IMR-90 (cell line): ENCODE measurements around the gene GLUD1. TPM values are rescaled to one million over a fixed set of nuclear protein-coding genes. Genes with fewer than 3 reads are reported as not detected.
A peak's percentile ranks its signal among the peaks of the same experiment; 100 is the strongest.

ENCODE experiments used
- ATAC-seq: fragments of 200-7000 bp; cut with Tn5 transposase; 2 replicates; pipeline ENCODE4 v1.9.1; 2020; ENCODE audit warnings: low read depth, mild to moderate bottlenecking, moderate library complexity
- BruUV-seq: library from RNA; stranded (reverse); fragments of 400-500 nt; replicated peaks from 2 replicates; lab custom pipeline; 2021; lab: Mats Ljungman, UMichigan
- CTCF ChIA-PET: fragments of 300-600 bp; formaldehyde crosslinking; extraction: SDS; loops from one replicate; lab custom pipeline; 2021; ENCODE audit warnings: antibody characterized with exemption; lab: Yijun Ruan, JAX
- POLR2A ChIA-PET: fragments of 300-600 bp; sonication (Branson Sonifier 250); formaldehyde crosslinking; loops from one replicate; lab custom pipeline; 2022; ENCODE audit warnings: antibody characterized with exemption; ENCODE audit not compliant: unreplicated experiment; lab: Charles Lee
- DNase-seq: peaks from one replicate; pipeline ENCODE4 v3.0.0; 2013
- H2AFZ ChIP-seq: replicated peaks from 2 replicates; pipeline ENCODE3; 2013; ENCODE audit warnings: low read length, mild to moderate bottlenecking; ENCODE audit not compliant: poor library complexity
- H2AK5ac ChIP-seq: 2 replicates; pipeline ENCODE4 v1.6.1; 2013; ENCODE audit warnings: low read depth, low read length, inconsistent platforms
- H2AK9ac ChIP-seq: replicated peaks from 2 replicates; pipeline ENCODE3; 2013; ENCODE audit warnings: mild to moderate bottlenecking, low read depth, low read length, moderate library complexity; ENCODE audit not compliant: poor library complexity
- H2BK120ac ChIP-seq: 2 replicates; pipeline ENCODE4 v1.6.1; 2013; ENCODE audit warnings: low read depth, low read length, inconsistent platforms
- H2BK15ac ChIP-seq: 3 replicates; pipeline ENCODE4 v1.6.1; 2013; ENCODE audit warnings: low read depth, low read length, inconsistent platforms
- H2BK20ac ChIP-seq: 2 replicates; pipeline ENCODE4 v1.6.1; 2013; ENCODE audit warnings: low read depth, mild to moderate bottlenecking, inconsistent platforms, low read length, moderate library complexity
- H2BK5ac ChIP-seq: 2 replicates; pipeline ENCODE4 v1.6.1; 2013; ENCODE audit warnings: mild to moderate bottlenecking, low read depth, low read length, inconsistent platforms; ENCODE audit not compliant: poor library complexity, severe bottlenecking
- H3K14ac ChIP-seq: replicated peaks from 2 replicates; pipeline ENCODE4 v1.6.1; 2013; ENCODE audit warnings: low read depth, low read length, inconsistent platforms
- H3K18ac ChIP-seq: 2 replicates; pipeline ENCODE4 v1.6.1; 2013; ENCODE audit warnings: low read depth, low read length, control low read depth
- H3K23ac ChIP-seq: 2 replicates; pipeline ENCODE4 v1.6.1; 2013; ENCODE audit warnings: low read depth, low read length, inconsistent platforms
- H3K27ac ChIP-seq: 2 replicates; pipeline ENCODE4 v1.5.1; 2013; ENCODE audit warnings: mild to moderate bottlenecking, control low read depth, low read length; ENCODE audit not compliant: insufficient read depth
- H3K27me3 ChIP-seq: 2 replicates; pipeline ENCODE4 v1.6.1; 2013; ENCODE audit warnings: low read length; ENCODE audit not compliant: control insufficient read depth, insufficient read depth
- H3K36me3 ChIP-seq: 2 replicates; pipeline ENCODE4 v1.6.1; 2013; ENCODE audit warnings: low read length, mixed read lengths; ENCODE audit not compliant: control insufficient read depth, insufficient read depth
- H3K4ac ChIP-seq: 2 replicates; pipeline ENCODE4 v1.6.1; 2013; ENCODE audit warnings: low read depth, low read length, inconsistent platforms
- H3K4me1 ChIP-seq: 2 replicates; pipeline ENCODE4 v1.6.1; 2013; ENCODE audit warnings: low read length, mixed read lengths; ENCODE audit not compliant: control insufficient read depth, insufficient read depth
- H3K4me2 ChIP-seq: 2 replicates; pipeline ENCODE4 v1.6.1; 2013; ENCODE audit warnings: low read depth, mild to moderate bottlenecking, control low read depth, low read length, moderate library complexity
- H3K4me3 ChIP-seq: 2 replicates; pipeline ENCODE4 v1.5.1; 2013; ENCODE audit warnings: low read depth, mild to moderate bottlenecking, control low read depth, low read length, moderate library complexity; ENCODE audit not compliant: insufficient read depth
- H3K56ac ChIP-seq: 2 replicates; pipeline ENCODE4 v1.6.1; 2013; ENCODE audit warnings: low read length, inconsistent platforms; ENCODE audit not compliant: insufficient read depth; ENCODE audit errors: extremely low read depth
- H3K79me1 ChIP-seq, 2 experiments: 2 replicates each; pipeline ENCODE4 v1.6.1; 2013; ENCODE audit warnings: low read length in 2 of 2, inconsistent platforms in 1 of 2, low read depth in 1 of 2
- H3K9ac ChIP-seq: 2 replicates; pipeline ENCODE4 v1.6.1; 2013; ENCODE audit warnings: low read depth, low read length, control low read depth
- H3K9me1 ChIP-seq: 2 replicates; pipeline ENCODE4 v1.6.1; 2013; ENCODE audit warnings: low read length, inconsistent platforms; ENCODE audit not compliant: insufficient read depth
- H3K9me3 ChIP-seq: 2 replicates; pipeline ENCODE4 v1.6.1; 2013; ENCODE audit warnings: low read length; ENCODE audit not compliant: control insufficient read depth, insufficient read depth
- H4K20me1 ChIP-seq: 2 replicates; pipeline ENCODE4 v1.6.1; 2013; ENCODE audit warnings: low read length, inconsistent platforms; ENCODE audit not compliant: insufficient read depth
- H4K5ac ChIP-seq: 2 replicates; pipeline ENCODE4 v1.6.1; 2013; ENCODE audit warnings: mild to moderate bottlenecking, low read depth, low read length, control low read depth
- H4K8ac ChIP-seq, 2 experiments: 2 replicates each; pipeline ENCODE4 v1.6.1; 2013; ENCODE audit warnings: low read depth in 2 of 2, low read length in 2 of 2, control low read depth in 1 of 2, inconsistent platforms in 1 of 2
- H4K91ac ChIP-seq: 2 replicates; pipeline ENCODE4 v1.6.1; 2013; ENCODE audit warnings: low read depth, low read length, inconsistent platforms; ENCODE audit not compliant: insufficient read depth
- BHLHE40 ChIP-seq: fragments of 150-350 bp; IDR thresholded peaks from 2 replicates; pipeline ENCODE4 v1.6.1; 2016; ENCODE audit warnings: mild to moderate bottlenecking, low read depth, low read length
- CEBPB ChIP-seq: IDR thresholded peaks from 2 replicates; pipeline ENCODE4 v1.6.1; 2012; ENCODE audit warnings: low read depth, low read length, improper control_type of control experiment
- NFE2L2 ChIP-seq: fragments of 150-350 bp; IDR thresholded peaks from 2 replicates; pipeline ENCODE4 v1.6.1; 2016; ENCODE audit warnings: low read depth, mild to moderate bottlenecking, low read length
- RAD21 ChIP-seq: IDR thresholded peaks from 2 replicates; pipeline ENCODE4 v1.6.1; 2012; ENCODE audit warnings: low read length, improper control_type of control experiment
- RFX5 ChIP-seq: IDR thresholded peaks from 2 replicates; pipeline ENCODE4 v1.8.0; 2012; ENCODE audit warnings: low read depth, mild to moderate bottlenecking, low read length, moderate library complexity
- USF2 ChIP-seq: fragments of 150-350 bp; IDR thresholded peaks from 2 replicates; pipeline ENCODE4 v1.6.1; 2017; ENCODE audit warnings: mild to moderate bottlenecking, antibody characterized with exemption, low read length, low read depth
- WGBS, 2 experiments: methylation state at CpG; one replicate each; pipeline versions ENCODE4 v1.1.5 to v1.1.7; 2013; ENCODE audit warnings: missing lambda C conversion rate in 2 of 2; ENCODE audit not compliant: insufficient read length in 1 of 2; ENCODE audit errors: extremely low coverage in 2 of 2; 5-methylcytosine and 5-hydroxymethylcytosine counted together
- dilution Hi-C: fragments of 300-500 bp; cut with HindIII; formaldehyde crosslinking; loops from one replicate; pipeline ENCODE4 v1.14.3; 2018; ENCODE audit warnings: low sequenced_read_pairs; ENCODE audit not compliant: unreplicated experiment
- in situ Hi-C: fragments of 300-500 bp; cut with MboI; formaldehyde crosslinking; loops from 3 replicates; pipeline ENCODE4 v1.14.3; 2019; ENCODE audit warnings: low sequenced_read_pairs, inconsistent platforms, mixed read lengths
- intact Hi-C: fragments of 100-400 bp; cut with micrococcal nuclease; formaldehyde crosslinking; loops from 2 replicates; pipeline ENCODE4 v1.10.0; 2022
- polyA plus RNA-seq, 3 experiments: library from polyadenylated mRNA; depleted of rRNA; stranded (reverse); fragments of >200 nt; gene quantifications; 2 replicates each; pipeline ENCODE4 v1.2.3, GENCODE V29; 2012; ENCODE audit warnings: low replicate concordance in 1 of 3
- total RNA-seq: library from RNA; depleted of rRNA; stranded (reverse); fragments of >200 nt; gene quantifications from 2 replicates; pipeline ENCODE4 v1.2.3, GENCODE V29; 2012

GLUD1 gene
- total and polyA plus RNA-seq, 2 of the 4 experiments (the other 2 are of a cell fraction) = 64.8 to 210 TPM

- TF ChIP-seq RFX5 (no peak), BHLHE40 (no peak), CEBPB (no peak), NFE2L2 (no peak), USF2 (no peak), RAD21 (no peak)
- Histone ChIP-seq H3K9ac (no peak overlapping the region), H3K36me3 (peaks cover 34% of the 10 kb centered on the region), H3K4me2 (no peak overlapping the region), H3K27ac (no peak overlapping the region), H2BK5ac (no peak overlapping the region), H4K91ac (no peak overlapping the region), H2BK120ac (no peak overlapping the region), H3K56ac (no peak overlapping the region), H2BK20ac (no peak overlapping the region), H4K8ac (no peak overlapping the region), H3K4ac (no peak overlapping the region), H2AK5ac (peak overlapping the region; percentile 59; the same call in 1 of the 2 replicates), H3K27me3 (no peaks in the 10 kb centered on the region), H3K4me1 (peaks cover 9% of the 10 kb centered on the region), H3K9me1 (peaks cover 5% of the 10 kb centered on the region), H3K14ac (no peak overlapping the region), H2BK15ac (no peak overlapping the region), H3K18ac (no peak overlapping the region), H4K5ac (no peak overlapping the region), H3K79me1 (peaks cover 0 to 25% of the 10 kb centered on the region in 2 experiments; a peak in 3 of 4 replicates), H3K9me3 (no peaks in the 10 kb centered on the region), H4K20me1 (peaks cover 5% of the 10 kb centered on the region; the same call in 1 of the 2 replicates), H2AK9ac (no peak overlapping the region), H3K23ac (no peak overlapping the region), H3K4me3 (no peak overlapping the region), H2AFZ (no peak overlapping the region)
- CTCF ChIA-PET = interaction anchor here (0.6 to 1.2 kb wide), 3 partner anchors 87 to 137 kb away, joined by 3 to 10 read pairs (median 4); no protein-coding TSS in a partner anchor
- BruUV-seq = no TSS peak
- WGBS, 2 experiments = no CpG with 5 or more reads among the region's 7 CpGs
- in situ Hi-C loops = no loop called here
- ATAC-seq = no peak
- POLR2A ChIA-PET = no interaction called here
- DNase-seq = no peak
- intact Hi-C loops = no loop called here
- dilution Hi-C loops = no loop called here
These were observed 41.0 kb downstream of the GLUD1 start for GRCh38 chr10:87053577-87054181.
